Measurements from ENCODE around the gene EMID1.
A peak's percentile ranks its signal among the peaks of the same experiment; 100 is the strongest.
"Not testable (repeated sequence)": the region's sequence is repeated elsewhere in the genome, so short reads cannot be mapped to it uniquely, and the experiment has no call there.

Gene EMID1

DNA sequence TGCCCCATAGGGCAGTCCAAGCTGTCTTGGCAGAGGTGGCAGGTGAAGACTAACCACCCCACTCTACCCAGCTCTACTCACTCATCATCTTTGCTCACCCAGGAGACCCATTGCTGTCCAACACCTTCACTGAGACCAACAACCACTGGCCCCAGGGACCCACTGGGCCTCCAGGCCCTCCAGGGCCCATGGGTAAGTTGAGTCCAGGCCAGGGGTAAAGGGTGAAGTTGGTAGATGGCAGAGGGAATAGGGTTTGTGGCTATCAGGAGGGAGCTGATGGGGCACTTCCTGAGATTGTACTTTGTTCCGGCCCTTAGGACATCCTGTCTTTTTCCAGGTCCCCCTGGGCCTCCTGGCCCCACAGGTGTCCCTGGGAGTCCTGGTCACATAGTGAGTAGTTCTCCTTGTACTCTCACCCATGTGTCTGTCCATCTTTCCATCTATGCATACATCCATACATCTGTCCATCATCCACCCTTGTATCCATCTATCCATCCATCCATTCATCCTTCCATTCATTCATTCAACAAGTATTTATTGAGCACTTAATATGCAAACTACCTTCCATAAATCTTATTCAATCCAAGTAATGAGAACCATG, 27.7 kb downstream of the EMID1 start:
- TF ChIP-seq, protein P1, sequence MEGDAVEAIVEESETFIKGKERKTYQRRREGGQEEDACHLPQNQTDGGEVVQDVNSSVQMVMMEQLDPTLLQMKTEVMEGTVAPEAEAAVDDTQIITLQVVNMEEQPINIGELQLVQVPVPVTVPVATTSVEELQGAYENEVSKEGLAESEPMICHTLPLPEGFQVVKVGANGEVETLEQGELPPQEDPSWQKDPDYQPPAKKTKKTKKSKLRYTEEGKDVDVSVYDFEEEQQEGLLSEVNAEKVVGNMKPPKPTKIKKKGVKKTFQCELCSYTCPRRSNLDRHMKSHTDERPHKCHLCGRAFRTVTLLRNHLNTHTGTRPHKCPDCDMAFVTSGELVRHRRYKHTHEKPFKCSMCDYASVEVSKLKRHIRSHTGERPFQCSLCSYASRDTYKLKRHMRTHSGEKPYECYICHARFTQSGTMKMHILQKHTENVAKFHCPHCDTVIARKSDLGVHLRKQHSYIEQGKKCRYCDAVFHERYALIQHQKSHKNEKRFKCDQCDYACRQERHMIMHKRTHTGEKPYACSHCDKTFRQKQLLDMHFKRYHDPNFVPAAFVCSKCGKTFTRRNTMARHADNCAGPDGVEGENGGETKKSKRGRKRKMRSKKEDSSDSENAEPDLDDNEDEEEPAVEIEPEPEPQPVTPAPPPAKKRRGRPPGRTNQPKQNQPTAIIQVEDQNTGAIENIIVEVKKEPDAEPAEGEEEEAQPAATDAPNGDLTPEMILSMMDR (IDR thresholded peaks at IDR 0.05; ENCODE audit: control extremely low read depth, extremely low read depth, low read depth, missing control alignments) = no peak
- ChIA-PET CTCF (interaction anchor here (0.8 to 6.8 kb wide), 2 partner anchors 12 to 193 kb away, joined by 3 to 47 read pairs; no protein-coding TSS in a partner anchor), POLR2A (no interaction called here)
- no peak for DNase-seq (ENCODE audit: extremely low spot score)

- CTCF ChIA-PET = interaction anchor here (1.0 to 1.2 kb wide), 2 partner anchors 86 to 385 kb away, joined by 3 read pairs; no protein-coding TSS in a partner anchor
- POLR2A ChIA-PET; DNase-seq (ENCODE audit: extremely low spot score): not testable (repeated sequence)
Observed at GRCh38 chr22:29240481-29240880, 34.8 kb downstream of the EMID1 start.

DNA sequence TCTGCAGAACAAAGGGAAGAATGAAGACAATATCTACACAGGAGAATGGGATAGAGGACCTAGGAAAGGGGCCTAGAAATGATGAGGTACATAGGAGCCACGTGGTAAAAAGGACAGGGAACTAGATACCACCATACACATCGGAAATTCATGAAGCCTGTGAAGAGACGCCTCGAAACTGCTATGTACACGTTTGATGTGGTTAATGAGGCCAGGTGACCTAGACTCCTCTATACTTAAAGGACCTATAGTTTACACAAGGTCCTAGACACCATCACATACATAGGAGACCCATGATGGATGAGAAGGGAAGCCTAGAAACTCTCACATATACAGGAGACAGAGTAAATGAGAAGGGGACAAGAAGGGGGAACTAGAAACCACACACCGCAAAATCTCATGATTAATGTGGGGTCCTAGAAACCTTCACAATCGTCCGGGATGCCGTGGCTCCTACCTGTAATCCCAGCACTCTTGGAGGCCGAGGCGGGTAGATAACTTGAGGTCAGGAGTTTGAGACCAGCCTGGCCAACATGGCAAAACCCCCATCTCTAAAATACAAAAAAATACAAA, 38.3 kb downstream of the EMID1 start:
- TF ChIP-seq, protein P1 (IDR thresholded peaks at IDR 0.05; ENCODE audit: control extremely low read depth, extremely low read depth, low read depth, missing control alignments) = no peak
- ChIA-PET POLR2A (no interaction called here), CTCF (interaction anchor here (0.9 to 5.4 kb wide), 11 partner anchors 10 to 644 kb away, joined by 3 to 49 read pairs (median 11); partner anchors contain the start of gene EMID1)
- no peak for DNase-seq (ENCODE audit: extremely low spot score)

GRCh38 chr22:29244785-29245625, 39.3 kb downstream of the EMID1 start:
- POLR2A ChIA-PET = no interaction called here
- no peak for DNase-seq (ENCODE audit: extremely low spot score)

DNA sequence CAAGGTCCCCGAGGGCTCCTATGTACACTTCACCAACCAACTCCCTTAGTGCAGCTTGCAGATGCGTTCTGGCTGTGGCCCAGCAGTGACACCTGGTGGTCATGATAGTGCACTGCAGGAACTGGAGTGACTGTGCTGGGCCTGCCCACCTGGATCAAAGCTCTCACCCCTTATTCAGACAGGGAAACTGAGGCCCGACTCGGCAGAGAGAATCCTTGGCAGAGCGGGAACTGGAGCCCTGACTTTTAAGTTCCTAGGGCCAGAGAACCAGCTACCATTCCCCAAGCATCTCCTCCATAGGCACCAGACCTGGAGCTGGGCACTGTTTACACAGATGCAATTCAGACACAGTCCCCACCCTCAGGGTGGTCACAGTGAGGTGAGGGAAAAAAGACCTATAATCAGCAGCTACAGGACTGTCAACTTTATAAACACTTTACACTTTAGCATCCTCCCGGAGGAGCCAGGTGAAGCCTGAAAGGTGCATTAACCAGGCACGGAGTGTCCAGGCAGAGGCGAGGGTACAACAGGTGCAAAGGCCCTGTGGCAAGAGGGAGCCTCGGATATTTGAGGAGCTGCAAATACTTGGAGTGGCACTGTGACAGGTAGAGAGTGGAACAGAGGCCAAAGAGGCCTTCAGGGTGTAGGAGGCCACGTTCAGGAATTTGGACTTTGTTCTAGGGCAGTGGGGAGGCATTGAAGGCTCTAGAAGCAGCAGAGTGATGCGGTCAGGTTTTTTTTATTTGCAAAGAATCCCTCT, 40.1 kb downstream of the EMID1 start:
- DNase-seq (ENCODE audit: extremely low spot score) = peak; percentile 87
- TF ChIP-seq, protein P1 (IDR thresholded peaks at IDR 0.05; ENCODE audit: control extremely low read depth, extremely low read depth, low read depth, missing control alignments) = peak; percentile 98
- POLR2A ChIA-PET = no interaction called here
- CTCF ChIA-PET = interaction anchor here (0.6 to 5.4 kb wide), 53 partner anchors 11 to 720 kb away, joined by 3 to 49 read pairs (median 4); partner anchors contain the start of genes EMID1, EWSR1, KREMEN1 and RHBDD3

More at GRCh38 chr22:29244785-29245625, 39.3 kb downstream of the EMID1 start:
- TF ChIP-seq, protein P1 (IDR thresholded peaks at IDR 0.05; ENCODE audit: control extremely low read depth, extremely low read depth, low read depth, missing control alignments) = no peak
- CTCF ChIA-PET = interaction anchor here (0.6 to 5.4 kb wide), 50 partner anchors 11 to 719 kb away, joined by 3 to 49 read pairs (median 5); partner anchors contain the start of genes EMID1, EWSR1 and RHBDD3

GRCh38 chr22:29247891-29248290, 42.2 kb downstream of the EMID1 start:
- DNase-seq (ENCODE audit: extremely low spot score); POLR2A ChIA-PET: not testable (repeated sequence)
- CTCF ChIA-PET = interaction anchor here (1.4 to 5.4 kb wide), 3 partner anchors 39 to 207 kb away, joined by 4 to 49 read pairs (median 5); partner anchors contain the start of gene EMID1

GRCh38 chr22:29251265-29251664, 45.6 kb downstream of the EMID1 start:
- DNase-seq (ENCODE audit: extremely low spot score) = no peak
- ChIA-PET POLR2A (interaction anchor here (0.6 kb wide), 1 partner anchor 20 kb away, joined by 6 read pairs; no protein-coding TSS in a partner anchor), CTCF (no interaction called here)
- TF ChIP-seq, protein P1 (IDR thresholded peaks at IDR 0.05; ENCODE audit: control extremely low read depth, extremely low read depth, low read depth, missing control alignments) = no peak

Measured in GM10248 (cell line).